Posterior cingulate gyrus (tissue), 11 donors: ENCODE results near the gene GABRB2.
"Not testable (repeated sequence)": the region's sequence is repeated elsewhere in the genome, so short reads cannot be mapped to it uniquely, and the experiment has no call there.

Source experiments
- DNase-seq, 10 donors: peaks; one replicate each; pipeline versions ENCODE4 v3.0.0 to v3.0.0-alpha.2; 2020 to 2021; ENCODE audit warnings: mixed read lengths in 3 of 10
- intact Hi-C: fragments of 100-400 bp; cut with DNase I; formaldehyde crosslinking; loops from one replicate; pipeline ENCODE4 v1.15.1; 2023

The GABRB2 gene

DNA sequence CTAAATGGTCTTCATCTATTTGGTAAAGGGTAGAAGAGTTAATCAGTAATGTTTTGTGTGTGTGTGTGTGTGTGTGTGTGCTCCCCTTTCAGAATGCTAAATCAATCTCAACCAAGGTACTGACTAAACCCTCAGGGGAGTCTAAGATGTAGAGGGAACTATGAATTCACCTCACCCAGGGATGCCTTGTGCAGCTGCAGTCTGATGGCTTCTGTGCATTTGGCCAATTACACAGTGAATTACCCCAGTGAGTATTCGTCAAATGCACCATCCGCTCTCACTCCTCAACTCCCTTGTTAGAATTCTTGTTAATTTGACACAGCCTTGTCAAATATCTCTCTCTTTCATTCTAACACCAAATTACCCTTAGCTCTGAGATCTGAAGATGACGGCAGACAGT, 234.6 kb downstream of the GABRB2 start:
- no peak for DNase-seq
- intact Hi-C loops = no loop called here

DNA sequence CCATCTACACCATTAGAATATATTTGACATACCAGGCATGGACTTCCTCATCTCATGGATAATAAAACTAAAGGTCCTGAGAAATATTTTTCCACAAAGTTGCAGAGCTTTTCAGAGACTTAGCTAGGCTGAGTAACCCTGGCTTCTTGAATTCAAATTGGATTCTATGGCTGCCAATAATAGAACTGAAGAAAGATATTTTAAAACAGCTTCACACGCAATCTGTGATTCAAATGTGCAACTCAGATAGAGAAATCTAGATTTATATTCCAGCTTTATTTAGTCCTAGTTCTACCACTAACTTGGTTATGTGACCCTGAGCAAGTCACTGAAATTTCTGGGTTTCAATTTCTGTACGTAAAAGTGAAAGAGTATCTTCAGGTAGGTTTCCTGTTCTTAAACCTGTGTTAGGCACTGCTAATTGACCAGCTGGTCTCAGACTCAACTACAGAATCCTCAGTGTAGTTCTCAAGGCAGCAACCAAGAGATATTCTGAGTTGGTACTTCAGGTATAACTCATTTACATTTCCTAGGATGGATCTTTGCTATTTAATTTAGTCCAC, 235.3 kb downstream of the GABRB2 start:
- no peak for DNase-seq
- intact Hi-C loops = no loop called here

DNA sequence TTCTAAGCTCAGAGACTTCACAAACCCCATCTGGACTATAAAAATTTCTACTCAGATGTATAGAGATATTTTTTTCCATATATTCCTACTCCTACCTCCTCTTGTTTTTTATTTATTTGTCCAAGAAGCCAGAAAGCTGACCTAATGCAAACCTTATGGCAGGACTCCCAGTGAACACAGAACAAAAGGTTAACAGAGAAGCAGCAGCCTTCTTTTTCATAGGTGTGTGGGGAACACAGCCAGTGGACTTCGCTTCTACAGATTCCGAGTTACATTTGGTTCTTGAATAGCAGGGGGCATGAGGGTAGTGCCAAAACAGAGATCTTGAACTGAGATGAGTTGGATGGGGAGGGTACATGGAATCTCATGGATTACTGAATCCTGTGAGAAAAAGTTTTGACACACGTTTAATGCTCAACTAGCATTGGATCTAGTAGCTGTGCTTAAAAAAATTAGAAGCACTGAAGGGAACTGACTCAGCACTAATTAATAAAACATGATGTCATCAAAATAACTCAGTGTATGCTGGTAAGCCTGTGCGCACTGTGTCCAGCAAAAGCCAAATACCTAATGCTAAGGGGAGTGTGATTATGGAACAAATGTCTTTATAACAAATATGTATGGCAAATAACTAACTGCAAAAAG, 240.1 kb downstream of the GABRB2 start:
- intact Hi-C loops = no loop called here
- DNase-seq = no peak

DNA sequence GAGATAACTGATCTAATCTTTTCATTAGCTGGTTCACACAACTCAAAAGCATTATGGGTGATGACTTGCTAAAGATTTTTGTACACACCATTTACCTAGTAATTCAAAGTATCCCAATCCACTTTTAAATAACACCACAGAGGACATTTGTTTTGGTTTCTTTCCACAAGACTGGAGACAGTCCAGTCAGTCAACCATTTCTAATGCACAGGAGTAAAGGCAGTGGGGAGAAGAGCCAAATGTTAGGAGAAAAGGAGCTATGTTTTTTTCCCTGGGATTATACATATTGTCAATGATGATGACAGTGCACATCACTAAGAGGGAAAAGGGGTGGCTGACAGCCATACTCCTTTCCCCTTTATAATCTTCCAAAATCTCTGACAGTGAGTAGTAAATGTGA, 240.9 kb downstream of the GABRB2 start:
- intact Hi-C loops = no loop called here
- DNase-seq = no peak

DNA sequence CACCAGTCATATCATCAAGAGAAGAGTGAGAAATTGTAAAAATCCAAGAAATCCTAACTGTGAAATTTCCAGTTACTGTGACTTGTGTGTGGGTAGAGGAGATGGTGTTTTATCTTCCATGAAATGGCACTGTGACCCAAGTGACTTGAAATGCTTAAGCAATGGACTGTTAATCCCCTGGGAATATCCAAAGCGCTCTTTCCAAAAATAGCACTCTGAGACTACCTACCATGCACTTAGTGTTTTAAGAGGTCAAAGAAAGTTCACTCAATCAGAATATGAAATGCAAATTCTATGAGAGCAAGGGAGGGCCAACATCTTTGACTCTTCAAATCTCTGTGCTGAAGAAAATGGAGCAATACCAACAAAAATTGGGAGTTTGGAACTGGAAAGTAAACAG, 244.0 kb downstream of the GABRB2 start:
- intact Hi-C loops = no loop called here

DNA sequence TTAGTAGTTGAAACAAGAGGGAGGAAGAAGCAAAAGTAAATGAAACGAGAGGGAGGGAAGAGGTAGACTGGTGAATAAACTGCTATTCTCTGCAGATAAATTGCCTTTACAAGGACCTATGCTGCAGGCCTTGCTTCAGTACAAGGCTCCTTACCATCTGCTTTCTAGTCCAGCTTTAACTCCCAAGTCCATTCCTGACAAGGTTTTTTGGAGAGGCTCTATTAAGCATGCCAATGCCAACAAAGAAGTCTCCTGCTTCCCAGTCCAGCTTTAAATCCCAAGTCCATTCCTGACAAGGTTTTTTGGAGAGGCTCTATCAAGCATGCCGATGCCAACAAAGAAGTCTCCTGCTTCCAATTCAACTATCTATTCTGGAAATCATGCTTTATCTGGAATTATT, 244.9 kb downstream of the GABRB2 start:
- DNase-seq = no peak
- intact Hi-C loops = no loop called here

More for the DNA sequence above, 244.0 kb downstream of the GABRB2 start:
- no peak for DNase-seq

DNA sequence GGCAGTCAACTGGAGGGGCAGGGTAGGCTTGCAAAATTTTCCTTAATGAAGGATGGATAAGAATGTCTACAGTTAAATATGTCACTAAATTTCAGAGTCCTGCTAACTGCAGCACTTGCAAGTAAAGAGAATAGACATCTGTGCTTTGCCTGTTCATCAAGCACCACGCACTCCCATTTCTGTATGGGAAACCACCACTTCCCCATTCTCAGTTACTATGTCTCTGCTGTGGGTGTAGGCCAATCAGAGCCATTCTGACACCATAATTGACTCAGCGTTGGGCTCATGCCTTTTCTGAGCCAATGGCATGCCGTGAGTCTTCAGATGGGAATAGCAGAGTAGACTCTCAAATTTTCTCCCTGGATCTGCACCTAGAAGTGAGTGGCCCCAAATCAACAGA, 247.5 kb downstream of the GABRB2 start:
- no peak for DNase-seq
- intact Hi-C loops = no loop called here

DNA sequence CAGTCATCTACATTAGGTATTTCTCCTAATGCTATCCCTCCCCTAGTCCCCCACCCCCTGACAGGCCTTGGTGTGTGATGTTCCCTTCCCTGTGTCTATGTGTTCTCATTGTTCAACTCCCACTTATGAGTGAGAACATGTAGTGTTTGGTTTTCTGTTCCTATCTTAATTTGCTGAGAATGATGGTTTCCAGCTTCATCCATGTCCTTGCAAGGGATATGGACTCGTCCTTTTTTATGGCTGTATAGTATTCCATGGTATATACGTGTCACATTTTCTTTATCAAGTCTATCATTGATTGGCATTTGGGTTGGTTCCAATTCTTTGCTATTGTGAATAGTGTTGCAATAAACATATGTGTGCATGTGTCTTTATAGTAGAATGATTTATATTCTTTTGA, 249.1 kb downstream of the GABRB2 start:
- DNase-seq, intact Hi-C loops: not testable (repeated sequence)

DNA sequence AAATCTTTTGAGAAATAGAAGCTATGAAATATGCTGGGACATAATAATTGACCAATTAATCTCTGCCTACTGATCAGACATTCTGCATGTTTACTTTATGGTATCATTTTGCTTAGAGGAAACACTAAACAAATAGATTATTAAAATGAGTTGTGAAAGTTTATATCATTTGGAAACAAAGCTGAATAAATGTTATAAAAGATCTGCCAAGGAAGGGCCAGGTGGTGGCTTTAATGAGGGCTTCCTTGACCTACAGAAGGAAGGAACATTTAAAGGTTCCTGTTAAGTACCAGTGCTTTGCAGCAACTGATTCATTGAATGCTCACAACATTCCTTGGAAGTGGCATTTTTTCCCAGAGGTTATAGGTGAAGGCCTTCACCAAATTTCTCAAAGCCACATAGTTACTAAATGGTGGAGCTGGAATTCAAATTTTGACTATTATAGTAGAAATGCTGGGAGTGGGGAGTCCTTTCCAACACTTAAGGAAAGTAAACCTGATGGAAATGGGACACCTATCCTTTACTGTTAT, 250.7 kb downstream of the GABRB2 start:
- DNase-seq = no peak
- intact Hi-C loops = no loop called here

DNA sequence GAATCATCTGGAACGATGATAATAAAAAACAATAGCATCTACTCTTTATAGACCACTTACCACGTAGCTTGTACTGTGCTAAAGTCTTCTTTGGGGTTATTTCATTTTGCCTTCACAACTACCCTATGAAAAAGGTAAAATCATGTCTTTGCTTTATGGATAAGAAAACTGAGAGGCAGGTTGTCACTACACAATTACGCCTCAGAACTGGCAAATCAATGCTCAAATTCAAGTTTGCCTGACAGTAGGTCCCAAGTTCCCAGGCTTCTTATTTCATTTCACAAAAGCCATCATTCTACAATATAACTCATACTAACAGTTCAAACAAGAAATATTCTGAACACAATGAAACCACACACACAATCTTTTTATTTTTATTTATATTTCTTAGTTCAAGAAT, 258.5 kb downstream of the GABRB2 start:
- intact Hi-C loops = no loop called here
- no peak for DNase-seq

DNA sequence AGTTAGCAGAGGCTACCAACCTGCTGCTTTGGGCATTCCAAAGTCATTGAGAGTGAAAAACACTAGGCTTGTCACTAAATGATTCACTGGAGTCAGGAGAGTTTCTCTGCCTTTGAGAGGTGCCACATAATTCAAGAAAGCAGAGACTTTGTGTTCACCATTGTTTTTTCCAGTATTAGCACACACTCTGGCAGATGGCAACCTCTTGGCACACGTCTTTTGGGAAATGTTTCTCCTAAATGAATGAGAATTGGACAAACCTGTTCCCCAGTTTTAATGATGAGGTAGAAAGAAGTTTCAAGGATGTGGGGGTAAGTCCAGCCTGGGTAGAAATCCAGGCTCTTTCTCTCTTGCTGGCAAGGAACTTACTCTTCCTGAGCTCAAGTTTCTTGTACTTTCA, 259.1 kb downstream of the GABRB2 start:
- no peak for DNase-seq
- intact Hi-C loops = no loop called here

DNA sequence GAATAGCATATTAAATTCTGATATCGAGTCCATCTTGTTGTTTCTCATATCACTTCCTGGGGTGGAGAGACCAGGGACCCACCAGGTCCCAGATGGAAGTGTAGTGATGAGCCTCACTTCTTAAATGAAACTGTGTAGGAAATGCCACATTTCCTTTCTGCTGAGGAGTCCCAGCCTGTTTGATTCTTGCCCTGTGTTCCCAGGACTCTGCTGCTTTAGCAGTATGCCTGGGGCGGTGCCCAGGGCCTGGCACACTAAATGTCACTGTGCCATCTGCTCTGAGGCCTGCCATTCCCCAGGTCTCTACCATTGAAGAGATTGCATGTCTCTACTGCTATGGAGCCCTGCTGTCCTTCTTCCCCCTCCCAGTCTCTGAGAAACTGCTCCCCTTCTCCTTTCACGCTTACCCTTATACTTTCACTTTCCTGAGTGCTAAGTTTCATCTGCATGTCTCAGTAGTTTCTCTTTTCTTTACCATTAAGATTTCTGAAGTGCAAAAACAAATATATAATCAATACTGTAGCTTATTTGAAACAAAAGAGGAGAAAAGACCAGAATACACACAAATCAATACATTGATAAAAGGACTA, 260.4 kb downstream of the GABRB2 start:
- peak in 1 of 10 donors; percentile 73 for DNase-seq
- intact Hi-C loops = no loop called here

DNA sequence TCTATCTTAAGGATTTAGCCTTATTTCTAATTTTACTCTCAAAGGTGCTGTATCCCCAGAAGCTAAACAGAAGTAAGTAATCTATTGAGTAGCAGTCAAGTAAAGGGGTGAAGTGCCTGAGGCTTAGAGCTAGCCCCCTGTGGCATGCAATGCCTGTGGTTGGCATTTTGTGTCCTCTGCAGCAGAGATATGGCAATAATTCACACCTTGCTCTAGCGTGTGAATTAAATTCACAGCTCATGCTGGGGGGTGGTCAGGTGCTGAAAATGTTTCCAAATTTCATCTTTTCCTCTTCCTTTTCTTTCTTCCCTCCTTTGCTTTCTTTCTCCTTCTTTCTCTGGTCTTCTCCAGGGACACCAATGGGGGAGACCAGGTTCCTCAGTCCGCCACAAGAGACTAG, 262.1 kb downstream of the GABRB2 start:
- intact Hi-C loops = no loop called here
- no peak for DNase-seq

DNA sequence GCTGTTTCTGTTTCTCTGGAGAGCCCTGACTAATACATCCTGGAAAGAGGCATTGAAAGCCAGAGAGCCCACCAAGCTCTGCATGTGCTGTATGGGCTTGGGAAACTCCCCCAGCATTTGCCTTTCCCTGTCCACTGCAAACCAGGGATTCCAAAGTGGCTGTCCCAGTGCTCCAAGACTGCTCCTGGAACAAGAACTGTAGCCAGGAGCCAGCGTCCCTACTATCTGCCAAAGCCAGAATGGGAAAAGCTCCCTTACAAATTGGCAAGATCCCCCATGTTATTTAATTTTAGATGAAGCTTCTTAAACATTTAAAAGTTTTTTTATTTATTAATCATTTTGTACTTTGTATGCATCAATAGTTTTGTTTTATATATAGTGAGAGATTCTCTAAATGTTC, 263.2 kb downstream of the GABRB2 start:
- intact Hi-C loops = no loop called here
- DNase-seq = no peak

DNA sequence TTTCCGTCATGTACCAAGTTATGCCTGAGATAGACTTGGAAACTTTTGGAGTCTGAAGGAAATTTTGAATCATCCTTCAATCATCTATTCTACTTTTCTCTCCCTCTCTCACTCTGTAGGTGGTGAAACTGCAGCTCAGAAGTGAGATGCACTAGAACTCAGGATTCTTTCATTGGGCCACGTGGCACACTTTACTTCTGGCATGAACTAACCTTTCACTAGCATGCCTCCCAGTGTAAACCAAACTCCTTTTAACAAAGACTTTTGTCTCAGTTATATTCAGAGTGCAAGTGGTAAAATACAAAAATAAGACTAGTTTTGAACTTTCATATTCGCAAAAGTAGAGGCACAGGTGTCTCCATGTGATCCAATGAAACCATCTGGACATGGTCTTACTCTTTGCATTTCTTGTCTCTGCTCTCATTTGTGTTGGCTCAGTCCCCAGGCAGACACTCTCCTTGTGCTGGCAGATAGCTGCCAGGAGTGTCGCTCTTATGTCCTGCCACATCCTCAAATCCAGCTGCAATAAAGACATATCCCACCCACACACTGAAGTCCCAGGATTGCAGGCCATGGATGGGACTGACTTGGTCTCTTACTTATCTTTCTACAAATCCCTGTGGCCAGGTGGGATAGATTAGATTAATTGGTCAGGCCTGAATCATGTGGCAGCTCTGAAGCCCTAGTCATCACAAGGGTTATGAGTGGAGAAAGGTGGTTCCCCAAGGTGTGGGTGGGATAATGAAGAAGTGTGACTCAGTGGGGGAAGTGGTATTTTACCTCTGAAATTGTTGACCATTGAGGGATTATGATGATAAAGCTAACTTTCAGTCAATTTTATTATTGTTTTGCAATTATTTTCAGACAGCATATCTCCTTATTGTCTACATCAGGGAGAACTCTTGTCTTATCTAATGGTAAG, 267.5 kb downstream of the GABRB2 start:
- intact Hi-C loops = no loop called here

DNA sequence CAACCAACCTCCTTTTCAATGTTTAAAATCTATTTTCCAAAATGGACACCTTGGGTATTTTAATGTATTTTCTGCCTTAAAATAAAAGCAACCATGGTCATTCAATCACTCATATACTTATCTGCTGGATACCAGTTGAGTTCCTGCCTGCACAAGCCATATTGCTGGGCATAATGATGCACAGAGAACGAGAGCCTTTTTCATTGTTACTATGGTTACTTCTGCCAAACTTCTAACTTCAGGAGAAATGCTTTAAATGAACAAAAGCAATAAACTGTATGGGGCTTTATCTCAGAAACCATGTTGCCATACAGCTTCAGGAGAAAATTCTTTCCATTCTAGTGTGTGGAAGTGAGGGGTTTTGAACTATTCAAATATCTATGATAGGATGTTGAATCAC, 269.5 kb downstream of the GABRB2 start:
- DNase-seq = no peak
- intact Hi-C loops = no loop called here

More for the DNA sequence above, 267.5 kb downstream of the GABRB2 start:
- peak in 1 of 10 donors; percentile 15 for DNase-seq

DNA sequence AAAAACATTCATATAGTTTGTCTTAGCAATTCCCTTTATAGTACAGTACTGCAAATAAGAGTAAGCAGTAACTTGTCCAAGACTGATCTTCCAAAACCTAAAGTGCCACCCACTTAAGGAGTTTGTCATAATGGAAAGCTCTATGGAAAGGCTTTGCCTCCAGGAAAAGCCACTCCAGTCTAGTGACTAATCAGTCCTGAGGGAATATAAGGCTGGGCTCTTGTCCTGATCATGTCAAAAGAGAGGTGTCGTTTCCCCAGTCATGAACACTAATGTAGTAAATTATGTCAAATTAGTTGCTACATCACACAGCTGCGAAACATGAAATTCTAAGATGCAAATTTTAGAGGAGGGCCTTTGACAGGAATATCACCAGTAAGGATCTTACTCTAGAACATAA, 271.6 kb downstream of the GABRB2 start:
- no peak for DNase-seq
- intact Hi-C loops = no loop called here

DNA sequence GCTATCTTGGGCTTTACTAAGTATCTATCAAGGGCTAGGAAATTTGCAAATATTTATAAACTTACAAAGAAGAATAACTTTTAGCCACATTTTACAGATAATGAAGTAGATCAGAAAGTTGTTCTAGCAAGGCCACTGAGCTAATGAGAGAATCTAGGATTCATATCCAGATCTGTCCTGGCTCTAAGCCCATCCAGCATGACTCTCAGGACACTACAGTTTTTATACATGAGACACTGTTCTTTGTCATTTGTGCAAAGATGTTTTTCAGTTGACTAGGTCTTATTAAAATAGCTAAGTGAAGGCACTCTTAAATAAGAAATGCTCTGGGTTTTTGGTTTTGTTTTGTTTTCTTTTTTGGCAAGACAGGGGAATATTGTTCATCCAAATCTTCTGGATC, 273.1 kb downstream of the GABRB2 start:
- intact Hi-C loops = no loop called here
- DNase-seq = no peak

DNA sequence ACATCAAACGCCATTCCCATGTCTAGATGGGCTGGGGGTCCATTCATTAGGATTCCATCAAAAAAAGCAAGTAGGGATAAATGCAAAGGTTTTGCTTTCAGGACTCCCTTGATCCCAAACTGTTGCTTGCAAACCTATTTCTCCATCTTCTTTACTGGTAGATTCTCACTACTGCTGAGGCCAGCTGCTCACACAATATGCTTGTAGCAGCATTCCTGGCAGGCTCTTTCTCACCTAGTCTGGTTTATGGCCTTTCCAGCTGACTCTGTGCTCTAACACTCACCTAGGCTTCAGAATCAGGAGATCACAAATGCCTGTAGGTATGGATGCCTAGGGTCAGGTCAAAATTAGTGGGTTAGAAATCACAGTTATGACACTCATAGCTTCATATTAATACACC, 274.7 kb downstream of the GABRB2 start:
- intact Hi-C loops = no loop called here
- DNase-seq = no peak

DNA sequence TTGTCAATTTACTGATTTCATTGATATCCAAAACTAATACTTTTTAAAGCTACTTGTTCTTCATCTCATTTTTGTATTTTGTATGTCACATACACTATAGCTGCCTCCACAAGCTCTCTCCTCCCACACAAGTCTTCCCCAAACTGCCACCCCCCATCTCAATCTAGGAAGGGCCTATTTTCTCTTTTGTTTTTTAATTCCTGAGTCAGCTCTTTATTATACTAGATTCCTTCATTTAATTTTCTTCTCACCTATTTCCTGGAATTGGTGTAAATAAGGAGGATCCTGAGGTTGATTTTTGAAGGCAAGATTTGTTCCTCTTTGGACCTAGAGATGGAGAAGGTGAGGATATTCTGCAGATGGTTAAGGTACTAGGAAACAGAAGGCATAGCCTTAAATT, 277.4 kb downstream of the GABRB2 start:
- intact Hi-C loops = no loop called here
- DNase-seq = no peak

DNA sequence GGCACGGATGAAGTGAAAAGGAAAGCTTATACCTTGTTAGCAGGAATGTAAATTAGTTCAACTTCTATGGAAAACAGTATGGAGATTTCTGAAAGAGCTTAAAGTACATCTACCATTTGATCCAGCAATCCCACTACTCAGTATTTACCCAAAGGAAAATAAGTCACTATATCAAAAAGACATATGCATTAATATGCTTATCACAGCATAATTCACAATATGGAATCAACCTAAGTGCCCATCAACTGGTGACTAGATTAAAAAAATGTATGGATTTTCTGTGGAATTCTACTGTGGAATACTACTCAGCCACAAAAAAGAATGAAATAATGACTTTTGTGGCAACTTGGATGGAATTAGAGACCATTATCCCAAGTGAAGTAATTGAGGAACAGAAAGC, 279.6 kb downstream of the GABRB2 start:
- no peak for DNase-seq
- intact Hi-C loops = no loop called here
